Measurements from ENCODE around the gene PCBP3.

- TF ChIP-seq, protein P1, sequence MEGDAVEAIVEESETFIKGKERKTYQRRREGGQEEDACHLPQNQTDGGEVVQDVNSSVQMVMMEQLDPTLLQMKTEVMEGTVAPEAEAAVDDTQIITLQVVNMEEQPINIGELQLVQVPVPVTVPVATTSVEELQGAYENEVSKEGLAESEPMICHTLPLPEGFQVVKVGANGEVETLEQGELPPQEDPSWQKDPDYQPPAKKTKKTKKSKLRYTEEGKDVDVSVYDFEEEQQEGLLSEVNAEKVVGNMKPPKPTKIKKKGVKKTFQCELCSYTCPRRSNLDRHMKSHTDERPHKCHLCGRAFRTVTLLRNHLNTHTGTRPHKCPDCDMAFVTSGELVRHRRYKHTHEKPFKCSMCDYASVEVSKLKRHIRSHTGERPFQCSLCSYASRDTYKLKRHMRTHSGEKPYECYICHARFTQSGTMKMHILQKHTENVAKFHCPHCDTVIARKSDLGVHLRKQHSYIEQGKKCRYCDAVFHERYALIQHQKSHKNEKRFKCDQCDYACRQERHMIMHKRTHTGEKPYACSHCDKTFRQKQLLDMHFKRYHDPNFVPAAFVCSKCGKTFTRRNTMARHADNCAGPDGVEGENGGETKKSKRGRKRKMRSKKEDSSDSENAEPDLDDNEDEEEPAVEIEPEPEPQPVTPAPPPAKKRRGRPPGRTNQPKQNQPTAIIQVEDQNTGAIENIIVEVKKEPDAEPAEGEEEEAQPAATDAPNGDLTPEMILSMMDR (conservative IDR thresholded peaks at IDR 0.05) = no peak
- no peak for TF ChIP-seq ZFX (IDR thresholded peaks at IDR 0.05)
These were observed 231.9 kb downstream of the PCBP3 start for GRCh38 chr21:45875416-45875760.

Data from C4-2B (cell line).